ENCODE results near the gene SLC16A8. TPM values are rescaled to one million over a fixed set of nuclear protein-coding genes. Genes with fewer than 3 reads are reported as not detected.
"Not testable (repeated sequence)": the region's sequence is repeated elsewhere in the genome, so short reads cannot be mapped to it uniquely, and the experiment has no call there.

Gene SLC16A8
- total RNA-seq, 4 donors from 2014 or later: 0.29 to 0.65 (median 0.33) TPM; not detected in 1

- peaks cover 21 to 28% (median 27%) of the 10 kb centered on the region in 4 donors for H3K4me1 ChIP-seq
- H3K27ac ChIP-seq (replicated peaks in 1 of 4): no peak overlapping the region
- intact Hi-C loops (cut with DNase I): no loop called here
- DNase-seq (ENCODE audit: extremely low spot score): no peak
- H3K27me3 ChIP-seq: peaks cover 0 to 60% (median 23%) of the 10 kb centered on the region in 4 donors
- no peak for TF ChIP-seq EP300 (IDR thresholded peaks at IDR 0.05)
- peak; percentile 31 to 49 for TF ChIP-seq POLR2AphosphoS5 (IDR thresholded peaks at IDR 0.05)
- H3K36me3 ChIP-seq: peaks cover 0 to 16% (median 0%) of the 10 kb centered on the region in 4 donors
- peak overlapping the region; percentile 45 to 58 (median 50) for H3K4me3 ChIP-seq
- 20% methylated on average over 17 of the region's 110 CpGs for WGBS
- no peaks in the 10 kb centered on the region for H3K9me3 ChIP-seq
Measured at GRCh38 chr22:38080850-38081635, 2.9 kb downstream of the SLC16A8 start.

GRCh38 chr22:38080474-38080849 is 3.5 kb downstream of the SLC16A8 start:
- Histone ChIP-seq H3K9me3 (no peaks in the 10 kb centered on the region), H3K4me1 (peaks cover 21 to 28% (median 27%) of the 10 kb centered on the region in 4 donors), H3K27me3 (peaks cover 0 to 57% (median 23%) of the 10 kb centered on the region in 4 donors), H3K36me3 (peaks cover 0 to 16% (median 3%) of the 10 kb centered on the region in 4 donors), H3K4me3 (peak overlapping the region; percentile 45 to 58 (median 50)), H3K27ac (replicated peaks in 1 of 4) (no peak overlapping the region)
- TF ChIP-seq POLR2AphosphoS5 (IDR thresholded peaks at IDR 0.05) (no peak), POLR2A (IDR thresholded peaks at IDR 0.05; ENCODE audit: low read depth) (no peak), EP300 (IDR thresholded peaks at IDR 0.05) (no peak), CTCF (IDR thresholded peaks at IDR 0.05) (no peak)
- intact Hi-C loops (cut with DNase I): no loop called here
- 62% methylated on average over 3 of the region's 11 CpGs for WGBS
- no peak for DNase-seq (ENCODE audit: extremely low spot score)

- Histone ChIP-seq H3K4me1 (peaks cover 21 to 28% (median 27%) of the 10 kb centered on the region in 4 donors), H3K27me3 (peaks cover 0 to 50% (median 23%) of the 10 kb centered on the region in 4 donors), H3K36me3 (peaks cover 0 to 17% (median 10%) of the 10 kb centered on the region in 4 donors), H3K27ac (replicated peaks in 1 of 4) (no peak overlapping the region), H3K9me3 (no peaks in the 10 kb centered on the region), H3K4me3 (no peak overlapping the region)
- TF ChIP-seq POLR2A (IDR thresholded peaks at IDR 0.05; ENCODE audit: low read depth) (no peak), CTCF (IDR thresholded peaks at IDR 0.05) (no peak), EP300 (IDR thresholded peaks at IDR 0.05) (no peak), POLR2AphosphoS5 (IDR thresholded peaks at IDR 0.05) (no peak)
- WGBS: 100% methylated on average over 3 of the region's 7 CpGs
- intact Hi-C loops (cut with DNase I): no loop called here
- no peak for DNase-seq (ENCODE audit: extremely low spot score)
Measured at GRCh38 chr22:38079804-38080203, 4.2 kb downstream of the SLC16A8 start.

- H3K9me3 ChIP-seq; H3K4me3 ChIP-seq; DNase-seq (ENCODE audit: extremely low spot score); H3K27ac ChIP-seq (replicated peaks in 1 of 4); intact Hi-C loops (cut with DNase I): not testable (repeated sequence)
- WGBS: 95% methylated on average over 2 of the region's 2 CpGs
- peaks cover 21 to 28% (median 27%) of the 10 kb centered on the region in 4 donors for H3K4me1 ChIP-seq
- H3K27me3 ChIP-seq: peaks cover 0 to 44% (median 23%) of the 10 kb centered on the region in 4 donors
- H3K36me3 ChIP-seq: peaks cover 0 to 22% (median 16%) of the 10 kb centered on the region in 4 donors
Measured at GRCh38 chr22:38079208-38079607, 4.8 kb downstream of the SLC16A8 start.

GRCh38 chr22:38078046-38078840 is 5.7 kb downstream of the SLC16A8 start:
- no peak for DNase-seq (ENCODE audit: extremely low spot score)
- no peak overlapping the region for H3K4me3 ChIP-seq
- peaks cover 0 to 31% (median 26%) of the 10 kb centered on the region in 4 donors for H3K36me3 ChIP-seq
- peaks cover 0 to 35% (median 23%) of the 10 kb centered on the region in 4 donors for H3K27me3 ChIP-seq
- WGBS: 87% methylated on average over 3 of the region's 22 CpGs
- H3K9me3 ChIP-seq: no peaks in the 10 kb centered on the region
- peaks cover 21 to 28% (median 27%) of the 10 kb centered on the region in 4 donors for H3K4me1 ChIP-seq
- no peak for TF ChIP-seq POLR2A (IDR thresholded peaks at IDR 0.05; ENCODE audit: low read depth)
- TF ChIP-seq EP300 (IDR thresholded peaks at IDR 0.05): no peak
- TF ChIP-seq POLR2AphosphoS5 (IDR thresholded peaks at IDR 0.05): no peak
- TF ChIP-seq CTCF (IDR thresholded peaks at IDR 0.05): no peak
- intact Hi-C loops (cut with DNase I): no loop called here
- H3K27ac ChIP-seq (replicated peaks in 1 of 4): no peak overlapping the region

Data from esophagus muscularis mucosa (tissue), 4 donors.